ENCODE data around the gene TXNDC2. TPM values are rescaled to one million over a fixed set of nuclear protein-coding genes. Genes with fewer than 3 reads are reported as not detected.
"Not testable (repeated sequence)": the region's sequence is repeated elsewhere in the genome, so short reads cannot be mapped to it uniquely, and the experiment has no call there.

Gene TXNDC2
- total RNA-seq, 4 donors from 2014 or later: 0.62 to 0.96 TPM; not detected in 2

DNA sequence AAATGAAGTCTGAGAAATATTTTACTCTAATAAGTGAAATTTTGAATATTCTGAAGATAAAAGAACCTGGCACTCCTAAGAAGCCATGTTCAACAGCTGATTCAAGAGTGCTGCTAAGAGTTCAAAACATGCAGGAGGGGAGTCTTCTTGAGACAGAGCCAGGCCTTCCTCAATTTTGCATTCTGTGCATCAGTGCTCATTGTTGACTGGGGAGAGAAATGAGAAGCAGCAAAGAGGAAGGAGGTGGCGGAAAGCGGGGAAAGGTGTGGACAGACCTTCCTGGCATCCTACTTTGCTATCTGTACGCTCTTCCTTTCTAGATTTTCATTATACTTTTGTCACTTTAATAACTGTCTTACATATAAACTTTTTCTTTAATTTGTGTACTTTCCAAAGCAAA lies 29.7 kb upstream of the TXNDC2 start:
- WGBS, 2 donors (ENCODE audit: low coverage in 1 of 2): 80 to 81% methylated on average over 3 of the region's 3 CpGs
- Histone ChIP-seq H3K9me3 (no peaks in the 10 kb centered on the region), H3K27me3 (no peaks in the 10 kb centered on the region), H3K36me3 (peaks cover 3 to 20% of the 10 kb centered on the region in 2 donors), H3K4me3 (no peak overlapping the region), H3K4me1 (peaks cover 15 to 34% (median 24%) of the 10 kb centered on the region in 3 donors), H3K27ac (peak overlapping the region; percentile 80 to 99 (median 84))
- no peak for ATAC-seq
- no peak for TF ChIP-seq POLR2AphosphoS5 (IDR thresholded peaks at IDR 0.05)
- TF ChIP-seq, protein P1, sequence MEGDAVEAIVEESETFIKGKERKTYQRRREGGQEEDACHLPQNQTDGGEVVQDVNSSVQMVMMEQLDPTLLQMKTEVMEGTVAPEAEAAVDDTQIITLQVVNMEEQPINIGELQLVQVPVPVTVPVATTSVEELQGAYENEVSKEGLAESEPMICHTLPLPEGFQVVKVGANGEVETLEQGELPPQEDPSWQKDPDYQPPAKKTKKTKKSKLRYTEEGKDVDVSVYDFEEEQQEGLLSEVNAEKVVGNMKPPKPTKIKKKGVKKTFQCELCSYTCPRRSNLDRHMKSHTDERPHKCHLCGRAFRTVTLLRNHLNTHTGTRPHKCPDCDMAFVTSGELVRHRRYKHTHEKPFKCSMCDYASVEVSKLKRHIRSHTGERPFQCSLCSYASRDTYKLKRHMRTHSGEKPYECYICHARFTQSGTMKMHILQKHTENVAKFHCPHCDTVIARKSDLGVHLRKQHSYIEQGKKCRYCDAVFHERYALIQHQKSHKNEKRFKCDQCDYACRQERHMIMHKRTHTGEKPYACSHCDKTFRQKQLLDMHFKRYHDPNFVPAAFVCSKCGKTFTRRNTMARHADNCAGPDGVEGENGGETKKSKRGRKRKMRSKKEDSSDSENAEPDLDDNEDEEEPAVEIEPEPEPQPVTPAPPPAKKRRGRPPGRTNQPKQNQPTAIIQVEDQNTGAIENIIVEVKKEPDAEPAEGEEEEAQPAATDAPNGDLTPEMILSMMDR (IDR thresholded peaks at IDR 0.05): no peak
- no peak for TF ChIP-seq POLR2A (IDR thresholded peaks at IDR 0.05)

DNA sequence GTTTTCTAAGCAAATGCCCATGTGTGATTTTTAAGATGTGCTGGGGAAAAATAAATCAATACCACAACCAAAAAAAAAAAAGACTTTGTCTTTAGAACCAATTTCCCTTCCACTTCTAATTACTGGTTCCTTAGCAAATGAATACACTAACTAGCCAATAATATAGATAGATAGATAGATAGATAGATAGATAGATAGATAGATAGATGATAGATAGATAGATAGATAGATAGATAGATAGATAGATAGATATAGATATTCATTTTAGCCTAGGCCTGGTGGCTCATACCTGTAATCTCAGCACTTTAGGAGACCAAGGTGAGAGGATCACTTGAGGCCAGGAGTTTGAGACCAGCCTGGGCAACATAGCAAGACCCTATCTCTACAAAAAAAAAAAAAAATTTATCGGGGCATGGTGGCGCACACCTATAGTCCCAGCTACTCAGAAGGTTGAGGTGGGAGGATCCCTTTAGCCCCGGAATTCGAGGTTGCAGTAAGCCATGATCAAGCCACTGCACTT lies 28.2 kb upstream of the TXNDC2 start:
- H3K9me3 ChIP-seq, H3K4me3 ChIP-seq, ATAC-seq, H3K27ac ChIP-seq, H3K27me3 ChIP-seq: not testable (repeated sequence)
- WGBS, 2 donors (ENCODE audit: low coverage in 1 of 2): 90% methylated on average over 4 of the region's 4 CpGs; no CpG with 5 or more reads in 1 of the 2 donors
- Histone ChIP-seq H3K36me3 (peaks cover 3 to 25% of the 10 kb centered on the region in 2 donors), H3K4me1 (peaks cover 15 to 34% (median 24%) of the 10 kb centered on the region in 3 donors)

DNA sequence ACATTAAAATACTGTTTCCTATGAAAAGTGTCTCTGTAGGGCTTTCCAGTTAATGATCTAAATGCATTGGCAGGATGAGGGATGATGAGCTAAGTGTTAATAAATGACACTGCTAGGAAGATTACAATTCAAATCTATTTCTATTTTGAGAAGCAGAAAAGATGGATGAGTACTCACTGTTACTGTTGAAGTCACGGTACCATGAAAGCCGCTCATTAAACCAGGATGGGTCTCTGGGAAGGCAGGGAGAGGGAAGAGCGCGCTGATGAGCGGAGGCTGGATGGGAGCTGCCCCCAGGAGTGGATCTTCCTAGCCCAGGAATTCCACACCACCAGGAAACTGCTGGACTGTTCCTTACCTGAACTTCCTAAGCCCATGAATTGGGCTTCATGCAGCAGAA lies 27.1 kb upstream of the TXNDC2 start:
- no peak overlapping the region for H3K27ac ChIP-seq
- TF ChIP-seq POLR2AphosphoS5 (IDR thresholded peaks at IDR 0.05) (no peak), POLR2A (IDR thresholded peaks at IDR 0.05) (no peak), EP300 (IDR thresholded peaks at IDR 0.05) (no peak)
- TF ChIP-seq, protein P1 (IDR thresholded peaks at IDR 0.05): no peak
- H3K4me1 ChIP-seq: peaks cover 15 to 33% (median 24%) of the 10 kb centered on the region in 3 donors
- 98% methylated on average over 5 of the region's 5 CpGs; no CpG with 5 or more reads in 1 of the 2 donors for WGBS, 2 donors (ENCODE audit: low coverage in 1 of 2)
- H3K4me3 ChIP-seq: no peak overlapping the region
- no peaks in the 10 kb centered on the region for H3K9me3 ChIP-seq
- ATAC-seq: no peak
- H3K27me3 ChIP-seq: no peaks in the 10 kb centered on the region
- peaks cover 3 to 29% of the 10 kb centered on the region in 2 donors for H3K36me3 ChIP-seq

DNA sequence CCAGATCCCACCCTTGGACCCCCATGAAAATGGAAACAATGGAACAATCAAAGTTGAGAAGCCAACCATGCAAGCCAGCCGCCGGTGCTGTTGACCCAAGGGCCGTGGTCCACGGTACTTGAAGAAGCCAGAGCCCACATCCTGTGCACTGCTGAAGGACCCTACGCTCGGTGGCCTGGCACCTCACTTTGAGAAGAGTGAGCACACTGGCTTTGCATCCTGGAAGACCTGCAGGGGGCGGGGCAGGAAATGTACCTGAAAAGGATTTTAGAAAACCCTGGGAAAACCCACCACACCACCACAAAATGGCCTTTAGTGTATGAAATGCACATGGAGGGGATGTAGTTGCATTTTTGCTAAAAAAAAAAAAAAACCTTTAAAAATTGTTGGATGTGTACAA lies 26.5 kb upstream of the TXNDC2 start:
- H3K36me3 ChIP-seq: peaks cover 3 to 29% of the 10 kb centered on the region in 2 donors
- TF ChIP-seq POLR2AphosphoS5 (IDR thresholded peaks at IDR 0.05) (no peak), EP300 (IDR thresholded peaks at IDR 0.05) (no peak), POLR2A (IDR thresholded peaks at IDR 0.05) (no peak)
- TF ChIP-seq, protein P1 (IDR thresholded peaks at IDR 0.05): no peak
- no peak overlapping the region for H3K27ac ChIP-seq
- ATAC-seq: no peak
- 90% methylated on average over 2 of the region's 7 CpGs; no CpG with 5 or more reads in 1 of the 2 donors for WGBS, 2 donors (ENCODE audit: low coverage in 1 of 2)
- H3K9me3 ChIP-seq: no peaks in the 10 kb centered on the region
- no peak overlapping the region for H3K4me3 ChIP-seq
- peaks cover 15 to 27% (median 23%) of the 10 kb centered on the region in 3 donors for H3K4me1 ChIP-seq
- H3K27me3 ChIP-seq: no peaks in the 10 kb centered on the region

DNA sequence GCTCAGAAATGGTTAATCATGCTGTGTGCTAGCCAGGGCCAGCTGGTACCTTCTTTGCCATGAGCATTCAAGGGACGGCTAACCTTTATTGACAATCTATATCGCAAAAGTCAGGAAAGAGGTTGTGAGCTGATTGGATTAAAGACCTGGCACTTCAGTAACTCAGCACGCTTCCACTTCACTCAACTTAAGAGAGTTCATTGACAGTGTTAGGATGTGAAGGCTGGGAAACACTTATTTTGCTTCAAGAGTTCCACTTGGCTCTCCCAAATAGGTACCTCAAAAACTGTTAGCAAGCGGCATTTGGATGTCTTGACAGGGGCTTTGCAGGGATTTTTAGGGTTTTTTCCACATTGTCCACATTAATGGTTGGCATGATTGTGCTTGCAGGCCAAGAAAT lies 25.1 kb upstream of the TXNDC2 start:
- no peak overlapping the region for H3K27ac ChIP-seq

More for the DNA sequence above, 25.1 kb upstream of the TXNDC2 start:
- Histone ChIP-seq H3K9me3 (no peaks in the 10 kb centered on the region), H3K36me3 (peaks cover 3 to 29% of the 10 kb centered on the region in 2 donors), H3K4me3 (no peak overlapping the region), H3K27me3 (no peaks in the 10 kb centered on the region), H3K4me1 (peaks cover 6 to 16% (median 12%) of the 10 kb centered on the region in 3 donors)
- no peak for ATAC-seq
- WGBS, 2 donors (ENCODE audit: low coverage in 1 of 2): 50 to 73% methylated on average over 3 to 4 of the region's 4 CpGs
- TF ChIP-seq EP300 (IDR thresholded peaks at IDR 0.05) (no peak), POLR2AphosphoS5 (IDR thresholded peaks at IDR 0.05) (no peak), POLR2A (IDR thresholded peaks at IDR 0.05) (no peak)
- TF ChIP-seq, protein P1 (IDR thresholded peaks at IDR 0.05): no peak
